ENCODE measurements around the gene P4HB. TPM values are rescaled to one million over a fixed set of nuclear protein-coding genes. Genes with fewer than 3 reads are reported as not detected.
A peak's percentile ranks its signal among the peaks of the same experiment; 100 is the strongest.

Gene P4HB
- total RNA-seq, 1 donor from 2014 or later = 364 TPM

DNA sequence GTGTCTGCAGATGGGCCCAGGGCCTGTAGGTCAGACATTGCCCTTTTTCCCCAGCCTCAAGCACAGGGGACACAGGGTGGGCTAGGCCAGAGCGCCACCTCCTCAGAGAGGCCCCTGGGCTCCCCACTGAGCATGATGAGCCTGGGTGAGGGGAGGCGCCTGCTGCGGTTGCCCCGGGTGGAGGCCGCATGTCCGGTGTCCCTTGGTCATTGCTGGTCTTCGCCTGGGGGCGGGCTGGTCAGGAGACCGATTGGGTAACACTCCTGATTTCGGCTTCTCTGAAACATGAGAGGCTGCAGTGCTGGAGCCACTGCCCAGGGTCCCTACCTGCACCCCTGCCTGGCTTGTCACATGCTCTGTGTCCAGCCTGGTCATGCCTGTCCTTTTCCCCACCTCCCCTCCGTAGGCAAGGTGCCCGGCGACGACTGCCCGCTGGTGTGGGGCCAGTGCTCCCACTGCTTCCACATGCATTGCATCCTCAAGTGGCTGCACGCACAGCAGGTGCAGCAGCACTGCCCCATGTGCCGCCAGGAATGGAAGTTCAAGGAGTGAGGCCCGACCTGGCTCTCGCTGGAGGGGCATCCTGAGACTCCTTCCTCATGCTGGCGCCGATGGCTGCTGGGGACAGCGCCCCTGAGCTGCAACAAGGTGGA, 39.3 kb upstream of the P4HB start:
- H3K9me3 Mint-ChIP-seq = no peaks in the 10 kb centered on the region
- peaks cover 15% of the 10 kb centered on the region for H3K4me1 Mint-ChIP-seq
- no peak for DNase-seq (ENCODE audit: low read depth, low spot score)
- H3K4me3 Mint-ChIP-seq = peak overlapping the region; percentile 50
- peaks cover 14% of the 10 kb centered on the region for H3K27me3 Mint-ChIP-seq (ENCODE audit: low read depth)
- H3K36me3 Mint-ChIP-seq (ENCODE audit: low read depth) = peaks cover 3% of the 10 kb centered on the region
- H3K27ac Mint-ChIP-seq (ENCODE audit: unreplicated experiment) = no peak overlapping the region
- TF ChIP-seq, protein P1, sequence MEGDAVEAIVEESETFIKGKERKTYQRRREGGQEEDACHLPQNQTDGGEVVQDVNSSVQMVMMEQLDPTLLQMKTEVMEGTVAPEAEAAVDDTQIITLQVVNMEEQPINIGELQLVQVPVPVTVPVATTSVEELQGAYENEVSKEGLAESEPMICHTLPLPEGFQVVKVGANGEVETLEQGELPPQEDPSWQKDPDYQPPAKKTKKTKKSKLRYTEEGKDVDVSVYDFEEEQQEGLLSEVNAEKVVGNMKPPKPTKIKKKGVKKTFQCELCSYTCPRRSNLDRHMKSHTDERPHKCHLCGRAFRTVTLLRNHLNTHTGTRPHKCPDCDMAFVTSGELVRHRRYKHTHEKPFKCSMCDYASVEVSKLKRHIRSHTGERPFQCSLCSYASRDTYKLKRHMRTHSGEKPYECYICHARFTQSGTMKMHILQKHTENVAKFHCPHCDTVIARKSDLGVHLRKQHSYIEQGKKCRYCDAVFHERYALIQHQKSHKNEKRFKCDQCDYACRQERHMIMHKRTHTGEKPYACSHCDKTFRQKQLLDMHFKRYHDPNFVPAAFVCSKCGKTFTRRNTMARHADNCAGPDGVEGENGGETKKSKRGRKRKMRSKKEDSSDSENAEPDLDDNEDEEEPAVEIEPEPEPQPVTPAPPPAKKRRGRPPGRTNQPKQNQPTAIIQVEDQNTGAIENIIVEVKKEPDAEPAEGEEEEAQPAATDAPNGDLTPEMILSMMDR (conservative IDR thresholded peaks at IDR 0.05) = no peak

DNA sequence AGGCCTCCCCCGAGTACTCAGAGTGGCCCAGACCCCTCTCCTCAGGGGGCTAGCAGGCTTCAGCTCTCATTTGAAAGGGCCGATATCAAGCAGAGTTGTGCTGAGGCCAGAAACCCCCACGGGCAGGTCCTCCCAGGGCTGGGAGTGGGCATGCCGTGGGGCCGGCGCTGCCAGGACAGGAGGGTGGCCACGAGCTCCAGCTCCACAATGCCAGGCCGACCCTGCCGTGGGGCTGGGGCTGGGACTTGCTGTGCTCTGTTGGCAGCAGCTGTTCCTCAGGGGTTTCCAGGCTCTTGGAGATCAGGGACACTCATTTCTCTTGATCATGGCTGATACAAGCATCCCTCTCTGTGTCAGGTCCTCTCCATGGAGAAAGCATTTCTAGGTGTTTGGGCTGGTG, 38.5 kb upstream of the P4HB start:
- Mint-ChIP-seq H3K4me1 (peaks cover 15% of the 10 kb centered on the region), H3K4me3 (no peak overlapping the region), H3K36me3 (ENCODE audit: low read depth) (peaks cover 3% of the 10 kb centered on the region), H3K27ac (ENCODE audit: unreplicated experiment) (no peak overlapping the region), H3K27me3 (ENCODE audit: low read depth) (peaks cover 14% of the 10 kb centered on the region), H3K9me3 (no peaks in the 10 kb centered on the region)
- TF ChIP-seq, protein P1 (conservative IDR thresholded peaks at IDR 0.05) = no peak
- no peak for DNase-seq (ENCODE audit: low read depth, low spot score)

DNA sequence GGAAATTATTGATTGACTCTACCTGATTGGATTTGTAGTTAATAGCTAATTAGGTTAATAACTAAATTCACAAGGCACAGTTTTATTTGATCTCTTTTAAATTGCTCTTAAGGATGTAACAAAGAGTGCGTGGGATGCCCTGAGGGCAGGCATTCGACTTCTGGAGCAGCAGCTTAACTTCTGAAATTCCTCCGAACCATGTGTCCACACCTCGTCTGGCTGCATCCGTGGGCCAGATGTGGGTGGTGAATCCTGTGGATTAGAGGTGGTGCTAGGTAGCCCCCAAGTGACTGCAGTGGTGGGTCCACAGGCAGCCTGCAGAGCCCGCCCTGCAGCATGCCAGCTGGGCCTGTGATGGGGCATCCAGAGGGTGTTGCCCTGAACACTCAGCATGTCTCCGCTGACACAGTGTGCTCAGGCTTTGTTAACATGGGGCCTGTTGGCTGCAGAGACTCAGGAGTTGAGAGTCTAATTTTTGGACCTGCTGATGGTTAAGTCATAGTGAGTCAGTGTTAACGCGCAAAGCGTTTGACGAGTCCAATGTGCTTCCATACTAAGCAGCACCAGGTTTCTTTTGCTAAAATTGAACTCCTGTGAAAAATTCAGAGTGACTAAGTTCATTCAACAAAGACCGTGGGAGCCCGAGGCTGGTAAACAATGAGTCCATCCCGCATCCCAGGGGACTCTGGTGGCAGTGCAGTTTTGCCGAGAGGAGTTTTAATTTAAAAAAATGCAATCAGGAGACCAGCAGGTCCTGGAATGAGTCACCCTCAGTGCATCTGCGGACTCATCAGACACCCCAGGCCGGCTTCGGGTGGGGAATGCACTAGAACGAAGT, 37.9 kb upstream of the P4HB start:
- Mint-ChIP-seq H3K9me3 (no peaks in the 10 kb centered on the region), H3K4me1 (peaks cover 15% of the 10 kb centered on the region), H3K36me3 (ENCODE audit: low read depth) (peaks cover 3% of the 10 kb centered on the region), H3K27me3 (ENCODE audit: low read depth) (peaks cover 10% of the 10 kb centered on the region), H3K27ac (ENCODE audit: unreplicated experiment) (no peak overlapping the region), H3K4me3 (peak overlapping the region; percentile 27)
- TF ChIP-seq, protein P1 (conservative IDR thresholded peaks at IDR 0.05) = no peak
- no peak for DNase-seq (ENCODE audit: low read depth, low spot score)

DNA sequence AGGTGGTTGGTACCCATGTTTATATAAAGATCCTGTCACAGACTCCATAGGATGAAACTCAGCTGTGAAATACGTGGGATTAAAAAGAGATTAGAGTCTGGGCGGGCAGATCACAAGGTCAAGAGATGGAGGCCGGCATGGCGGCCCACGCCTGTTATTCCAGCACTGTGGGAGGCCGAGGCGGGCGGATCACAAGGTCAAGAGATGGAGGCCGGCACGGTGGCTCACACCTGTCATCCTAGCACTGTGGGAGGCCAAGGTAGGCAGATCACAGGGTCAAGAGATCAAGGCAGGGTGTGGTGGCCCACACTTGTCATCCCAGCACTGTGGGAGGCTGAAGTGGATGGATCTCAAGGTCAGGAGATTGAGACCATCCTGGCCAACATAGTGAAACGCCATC, 35.1 kb upstream of the P4HB start:
- Mint-ChIP-seq H3K27me3 (ENCODE audit: low read depth) (peaks cover 2% of the 10 kb centered on the region), H3K4me3 (peak overlapping the region; percentile 44), H3K4me1 (peaks cover 9% of the 10 kb centered on the region), H3K27ac (ENCODE audit: unreplicated experiment) (no peak overlapping the region), H3K36me3 (ENCODE audit: low read depth) (peaks cover 5% of the 10 kb centered on the region), H3K9me3 (no peaks in the 10 kb centered on the region)
- TF ChIP-seq, protein P1 (conservative IDR thresholded peaks at IDR 0.05) = no peak
- no peak for DNase-seq (ENCODE audit: low read depth, low spot score)

DNA sequence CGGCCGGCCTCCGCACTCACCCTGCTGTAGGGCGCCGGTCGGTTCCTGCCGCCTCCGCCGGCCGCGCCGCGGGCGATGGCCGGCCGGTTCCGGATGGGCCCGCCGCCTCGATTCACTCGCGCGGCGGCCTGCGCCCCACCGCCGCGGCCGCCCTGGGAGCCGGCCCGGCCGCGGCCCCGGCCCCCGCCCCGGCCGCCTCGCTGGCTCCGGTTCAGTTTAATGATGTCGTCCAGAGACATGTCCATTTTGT, 30.9 kb upstream of the P4HB start:
- Mint-ChIP-seq H3K4me1 (peaks cover 7% of the 10 kb centered on the region), H3K27ac (ENCODE audit: unreplicated experiment) (peak overlapping the region; percentile 98), H3K9me3 (no peaks in the 10 kb centered on the region), H3K36me3 (ENCODE audit: low read depth) (peaks cover 17% of the 10 kb centered on the region), H3K4me3 (peak overlapping the region; percentile 93), H3K27me3 (ENCODE audit: low read depth) (no peaks in the 10 kb centered on the region)
- DNase-seq (ENCODE audit: low read depth, low spot score) = no peak
- TF ChIP-seq, protein P1 (conservative IDR thresholded peaks at IDR 0.05) = no peak
